ENCODE data around the gene MPP1.

Gene MPP1

DNA sequence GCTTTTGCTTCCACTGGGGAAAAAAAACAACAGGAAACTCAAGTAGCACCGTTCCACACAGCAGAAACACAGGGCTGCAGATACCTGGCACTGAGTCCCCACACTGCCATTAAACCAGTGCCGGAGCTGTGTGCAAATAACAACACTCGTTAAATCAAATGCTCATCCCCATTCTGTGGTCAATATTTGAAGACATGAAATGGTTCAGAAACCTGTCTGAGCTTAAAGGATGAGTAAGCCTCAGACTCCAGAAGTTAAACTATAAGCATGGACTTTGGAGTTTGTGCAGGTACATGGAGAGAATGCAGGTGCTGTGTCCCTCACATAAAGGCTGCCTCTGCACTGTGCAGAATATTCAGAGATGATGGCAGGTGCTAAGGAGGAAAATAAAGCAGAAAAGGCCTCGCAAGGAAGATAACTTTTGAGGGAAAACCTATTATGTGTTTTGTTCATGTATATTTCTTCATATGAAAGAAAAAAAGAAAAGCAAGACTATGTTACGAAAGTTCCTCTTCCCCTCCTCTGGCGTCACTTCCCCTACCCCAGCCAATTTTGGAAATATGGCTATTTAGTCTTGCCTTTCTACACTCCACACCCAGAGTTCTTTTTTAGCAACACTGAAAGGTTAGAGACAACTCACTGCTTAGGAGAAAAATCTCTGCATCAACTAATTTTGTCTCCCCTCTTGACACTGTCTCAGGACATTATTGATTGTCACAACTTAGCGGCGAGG is 4.6 kb downstream of the MPP1 start:
- no peaks in the 10 kb centered on the region for H3K36me3 ChIP-seq (ENCODE audit: low read depth)
- peaks cover 12% of the 10 kb centered on the region for H3K4me1 ChIP-seq (ENCODE audit: insufficient read depth, poor library complexity, severe bottlenecking)
- no peak overlapping the region for H3K4me3 ChIP-seq (ENCODE audit: severe bottlenecking)
- no peaks in the 10 kb centered on the region for H3K27me3 ChIP-seq (ENCODE audit: insufficient read depth, poor library complexity, severe bottlenecking)
- TF ChIP-seq, protein P1, sequence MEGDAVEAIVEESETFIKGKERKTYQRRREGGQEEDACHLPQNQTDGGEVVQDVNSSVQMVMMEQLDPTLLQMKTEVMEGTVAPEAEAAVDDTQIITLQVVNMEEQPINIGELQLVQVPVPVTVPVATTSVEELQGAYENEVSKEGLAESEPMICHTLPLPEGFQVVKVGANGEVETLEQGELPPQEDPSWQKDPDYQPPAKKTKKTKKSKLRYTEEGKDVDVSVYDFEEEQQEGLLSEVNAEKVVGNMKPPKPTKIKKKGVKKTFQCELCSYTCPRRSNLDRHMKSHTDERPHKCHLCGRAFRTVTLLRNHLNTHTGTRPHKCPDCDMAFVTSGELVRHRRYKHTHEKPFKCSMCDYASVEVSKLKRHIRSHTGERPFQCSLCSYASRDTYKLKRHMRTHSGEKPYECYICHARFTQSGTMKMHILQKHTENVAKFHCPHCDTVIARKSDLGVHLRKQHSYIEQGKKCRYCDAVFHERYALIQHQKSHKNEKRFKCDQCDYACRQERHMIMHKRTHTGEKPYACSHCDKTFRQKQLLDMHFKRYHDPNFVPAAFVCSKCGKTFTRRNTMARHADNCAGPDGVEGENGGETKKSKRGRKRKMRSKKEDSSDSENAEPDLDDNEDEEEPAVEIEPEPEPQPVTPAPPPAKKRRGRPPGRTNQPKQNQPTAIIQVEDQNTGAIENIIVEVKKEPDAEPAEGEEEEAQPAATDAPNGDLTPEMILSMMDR (IDR thresholded peaks at IDR 0.05; ENCODE audit: poor library complexity, severe bottlenecking) = no peak
- DNase-seq (ENCODE audit: low spot score) = no peak
- no peak overlapping the region for H3K27ac ChIP-seq (ENCODE audit: poor library complexity, severe bottlenecking)
- H3K9me3 ChIP-seq (ENCODE audit: severe bottlenecking) = no peaks in the 10 kb centered on the region
- no peak for ATAC-seq (ENCODE audit: low read depth)

DNA sequence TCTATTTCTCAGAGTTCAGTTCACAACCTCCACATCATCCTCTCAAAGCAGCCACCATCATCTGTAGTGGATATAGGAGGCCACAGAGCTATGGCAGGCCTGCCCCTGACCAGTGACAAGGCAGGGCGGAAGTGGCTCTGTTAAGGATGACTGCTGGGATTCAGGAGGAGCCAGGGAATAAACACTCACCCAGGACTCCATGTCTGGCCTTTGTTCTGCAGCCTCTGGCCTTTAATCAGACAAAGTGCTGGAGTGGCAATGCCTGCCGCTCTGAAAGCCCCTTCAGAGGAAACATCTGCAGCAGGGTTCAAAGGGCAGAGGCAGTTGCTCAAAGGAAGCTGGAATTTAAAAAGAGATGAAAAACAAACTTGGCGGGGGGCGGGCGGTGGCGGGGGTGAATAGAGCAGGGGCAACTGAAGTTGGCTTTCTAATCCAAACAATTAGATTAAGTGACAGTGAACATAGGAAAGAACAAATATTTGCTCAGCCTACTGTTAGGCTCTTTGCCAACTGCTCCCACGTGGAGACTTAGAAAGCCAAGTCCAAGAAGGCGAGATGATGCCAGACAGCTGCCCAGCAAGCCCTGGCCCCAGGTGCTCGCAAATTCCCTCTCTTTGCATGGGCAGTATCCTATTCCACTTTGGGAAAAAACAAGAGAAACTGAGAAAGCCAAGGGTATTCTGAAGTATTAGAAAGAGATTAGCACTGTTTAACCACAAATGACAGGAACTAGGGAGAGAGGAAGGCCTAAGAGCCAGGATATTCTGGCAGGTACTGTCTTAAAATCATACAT is 5.5 kb downstream of the MPP1 start:
- Histone ChIP-seq H3K4me3 (ENCODE audit: severe bottlenecking) (no peak overlapping the region), H3K27ac (ENCODE audit: poor library complexity, severe bottlenecking) (peak overlapping the region; percentile 33), H3K27me3 (ENCODE audit: insufficient read depth, poor library complexity, severe bottlenecking) (no peaks in the 10 kb centered on the region), H3K36me3 (ENCODE audit: low read depth) (no peaks in the 10 kb centered on the region), H3K4me1 (ENCODE audit: insufficient read depth, poor library complexity, severe bottlenecking) (peaks cover 12% of the 10 kb centered on the region), H3K9me3 (ENCODE audit: severe bottlenecking) (no peaks in the 10 kb centered on the region)
- no peak for ATAC-seq (ENCODE audit: low read depth)
- TF ChIP-seq, protein P1 (IDR thresholded peaks at IDR 0.05; ENCODE audit: poor library complexity, severe bottlenecking) = no peak
- no peak for DNase-seq (ENCODE audit: low spot score)

DNA sequence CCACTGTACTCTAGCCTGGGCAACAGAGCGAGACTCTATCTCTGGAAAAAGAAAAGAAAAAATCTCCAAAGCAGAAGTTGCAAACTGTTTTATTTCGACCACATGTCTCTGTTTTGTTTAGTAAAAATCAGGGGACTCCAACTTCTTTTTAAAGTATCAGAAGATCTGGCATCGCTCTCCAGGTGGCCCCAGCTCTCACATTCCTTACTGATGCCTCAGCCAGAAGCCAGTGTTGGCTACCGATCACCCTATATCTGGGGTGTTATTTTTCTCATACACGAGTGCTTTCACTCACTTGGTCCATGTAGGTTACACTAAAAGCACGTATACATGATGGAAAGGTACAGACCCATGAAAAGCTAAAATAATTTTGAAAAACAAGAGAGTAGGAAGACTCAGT is 8.3 kb downstream of the MPP1 start:
- no peak overlapping the region for H3K27ac ChIP-seq (ENCODE audit: poor library complexity, severe bottlenecking)
- ATAC-seq (ENCODE audit: low read depth) = 0 out of 3 replicates have a peak, but pooled peaks have one; percentile 38
- peaks cover 12% of the 10 kb centered on the region for H3K4me1 ChIP-seq (ENCODE audit: insufficient read depth, poor library complexity, severe bottlenecking)
- no peaks in the 10 kb centered on the region for H3K36me3 ChIP-seq (ENCODE audit: low read depth)
- TF ChIP-seq, protein P1 (IDR thresholded peaks at IDR 0.05; ENCODE audit: poor library complexity, severe bottlenecking) = no peak
- no peak overlapping the region for H3K4me3 ChIP-seq (ENCODE audit: severe bottlenecking)
- H3K9me3 ChIP-seq (ENCODE audit: severe bottlenecking) = no peaks in the 10 kb centered on the region
- H3K27me3 ChIP-seq (ENCODE audit: insufficient read depth, poor library complexity, severe bottlenecking) = no peaks in the 10 kb centered on the region
- DNase-seq (ENCODE audit: low spot score) = no peak

DNA sequence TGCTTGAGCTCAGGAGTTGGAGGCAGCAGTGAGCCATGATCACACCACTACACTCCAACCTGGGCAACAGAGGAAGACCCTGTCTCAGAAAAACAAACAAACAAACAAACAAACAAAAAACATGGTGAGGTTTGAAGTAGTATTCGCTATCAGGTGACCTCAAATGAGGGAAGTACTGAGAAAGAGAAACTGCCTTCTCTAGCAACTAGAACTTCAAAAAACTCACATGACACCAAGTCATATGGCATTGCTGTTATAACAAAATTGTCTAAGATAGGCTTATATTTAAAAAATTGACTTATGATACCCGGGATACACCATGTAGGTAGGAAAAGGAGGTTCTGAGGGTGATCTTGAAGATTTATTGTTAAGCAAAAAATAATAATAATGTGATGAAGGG is 10.3 kb downstream of the MPP1 start:
- ATAC-seq (ENCODE audit: low read depth) (no peak), DNase-seq (ENCODE audit: low spot score) (no peak)

More for the DNA sequence above, 10.3 kb downstream of the MPP1 start:
- TF ChIP-seq, protein P1 (IDR thresholded peaks at IDR 0.05; ENCODE audit: poor library complexity, severe bottlenecking) = no peak
- Histone ChIP-seq H3K4me3 (ENCODE audit: severe bottlenecking) (no peak overlapping the region), H3K36me3 (ENCODE audit: low read depth) (no peaks in the 10 kb centered on the region), H3K4me1 (ENCODE audit: insufficient read depth, poor library complexity, severe bottlenecking) (peaks cover 12% of the 10 kb centered on the region), H3K27me3 (ENCODE audit: insufficient read depth, poor library complexity, severe bottlenecking) (no peaks in the 10 kb centered on the region), H3K9me3 (ENCODE audit: severe bottlenecking) (no peaks in the 10 kb centered on the region), H3K27ac (ENCODE audit: poor library complexity, severe bottlenecking) (no peak overlapping the region)

All from RWPE2 (cell line).